NCI-H187 (cell line): Measurements from ENCODE around the gene TMED7.
"Not testable (repeated sequence)": the region's sequence is repeated elsewhere in the genome, so short reads cannot be mapped to it uniquely, and the experiment has no call there.

Experiments used
- DNase-seq, 2 experiments: peaks; one replicate each; lab custom pipeline; 2025; lab: John Stamatoyannopoulos, UW

Gene TMED7

GRCh38 chr5:115625579-115626444 lies at the start of gene TMED7:
TMED7 (minus strand) TSS chr5:115626036; CDS start chr5:115625792, 244 bp downstream.
- DNase-seq = peak; percentile 72 to 96

- not testable (repeated sequence) for DNase-seq
Measured at GRCh38 chr5:115674782-115675181, 48.9 kb upstream of the TMED7 start.

GRCh38 chr5:115673596-115673995 lies 47.8 kb upstream of the TMED7 start:
- DNase-seq = no peak

GRCh38 chr5:115671939-115672338 lies 46.1 kb upstream of the TMED7 start:
- no peak for DNase-seq

GRCh38 chr5:115666023-115666422 lies 40.2 kb upstream of the TMED7 start:
- DNase-seq = no peak

GRCh38 chr5:115661563-115661962 lies 35.7 kb upstream of the TMED7 start:
- no peak for DNase-seq

- no peak for DNase-seq
Measured at GRCh38 chr5:115661101-115661500, 35.3 kb upstream of the TMED7 start.

GRCh38 chr5:115657881-115658233 lies 32.0 kb upstream of the TMED7 start:
- no peak for DNase-seq

GRCh38 chr5:115657125-115657880 lies 31.5 kb upstream of the TMED7 start:
- no peak for DNase-seq

- no peak for DNase-seq
Measured at GRCh38 chr5:115656404-115656803, 30.6 kb upstream of the TMED7 start.

- DNase-seq = no peak
Measured at GRCh38 chr5:115655994-115656393, 30.2 kb upstream of the TMED7 start.

- no peak for DNase-seq
Measured at GRCh38 chr5:115649541-115649940, 23.7 kb upstream of the TMED7 start.

- no peak for DNase-seq
Measured at GRCh38 chr5:115648056-115648455, 22.2 kb upstream of the TMED7 start.

GRCh38 chr5:115645386-115645785 lies 19.6 kb upstream of the TMED7 start:
- DNase-seq = not testable (repeated sequence)

GRCh38 chr5:115644046-115644445 lies 18.2 kb upstream of the TMED7 start:
- DNase-seq = no peak

GRCh38 chr5:115641948-115642347 lies 16.1 kb upstream of the TMED7 start:
- DNase-seq = no peak

GRCh38 chr5:115640274-115640673 lies 14.4 kb upstream of the TMED7 start:
- no peak for DNase-seq

- no peak for DNase-seq
Measured at GRCh38 chr5:115639377-115639776, 13.5 kb upstream of the TMED7 start.

GRCh38 chr5:115637507-115637906 lies 11.7 kb upstream of the TMED7 start:
- no peak for DNase-seq

- DNase-seq = no peak
Measured at GRCh38 chr5:115636008-115636407, 10.2 kb upstream of the TMED7 start.

GRCh38 chr5:115634343-115635132 lies 8.7 kb upstream of the TMED7 start:
- DNase-seq = peak; percentile 43 to 59

GRCh38 chr5:115629903-115630302 lies 4.1 kb upstream of the TMED7 start:
- no peak for DNase-seq
